HG03066 (cell line): Measurements from ENCODE around the gene LRRK1.

Source experiments
- ATAC-seq: cut with Tn5 transposase; IDR thresholded peaks from one replicate; pipeline ENCODE4 v1.9.1; 2021; ENCODE audit warnings: low read depth; ENCODE audit not compliant: unreplicated experiment

The LRRK1 gene

DNA sequence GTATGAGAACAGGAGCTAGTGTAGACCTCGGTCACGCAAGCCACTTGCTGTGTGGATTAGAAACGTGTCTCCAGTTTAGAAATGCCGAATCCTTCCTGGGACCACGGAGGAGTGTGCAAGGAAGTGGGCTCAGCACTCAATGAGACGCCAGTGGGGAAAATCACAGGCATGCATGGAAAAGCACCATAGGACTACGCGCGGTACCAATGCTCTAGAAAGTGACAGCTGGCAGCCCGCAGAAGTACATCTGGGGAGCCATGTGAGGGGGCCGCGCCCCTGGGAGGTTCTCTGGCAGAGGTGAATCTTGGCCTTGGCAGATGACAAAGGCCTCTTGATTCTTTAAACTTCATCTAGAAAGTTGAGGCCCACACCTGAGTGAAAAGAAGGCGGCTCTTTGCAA is 99.3 kb downstream of the LRRK1 start:
- ATAC-seq, result no peak

DNA sequence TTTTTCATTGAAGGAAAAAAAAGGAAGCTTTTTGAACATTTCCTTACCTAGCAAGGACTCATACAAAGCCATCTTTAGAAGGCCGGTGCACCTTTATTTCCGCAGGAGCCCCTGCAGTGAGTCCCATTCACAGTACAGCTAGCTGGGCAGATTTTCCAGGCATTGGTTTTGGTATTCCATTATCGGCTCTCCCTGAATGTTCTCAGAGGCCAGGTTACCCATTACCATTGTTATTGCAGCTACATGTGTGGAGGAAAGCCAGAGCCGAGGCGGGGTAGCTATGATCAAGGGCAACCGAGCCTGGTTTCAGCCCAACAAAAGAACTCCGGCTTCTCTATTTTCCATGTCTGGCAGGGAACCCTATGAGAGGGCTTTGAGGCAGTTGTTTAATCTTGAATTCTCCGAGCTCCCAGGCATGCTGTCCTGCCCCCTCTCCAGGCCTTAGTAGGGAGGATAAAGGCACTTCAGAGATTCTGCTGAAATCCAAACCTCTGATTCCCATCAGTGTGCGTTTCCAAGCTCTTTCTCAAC is 100.3 kb downstream of the LRRK1 start:
- no peak for ATAC-seq

DNA sequence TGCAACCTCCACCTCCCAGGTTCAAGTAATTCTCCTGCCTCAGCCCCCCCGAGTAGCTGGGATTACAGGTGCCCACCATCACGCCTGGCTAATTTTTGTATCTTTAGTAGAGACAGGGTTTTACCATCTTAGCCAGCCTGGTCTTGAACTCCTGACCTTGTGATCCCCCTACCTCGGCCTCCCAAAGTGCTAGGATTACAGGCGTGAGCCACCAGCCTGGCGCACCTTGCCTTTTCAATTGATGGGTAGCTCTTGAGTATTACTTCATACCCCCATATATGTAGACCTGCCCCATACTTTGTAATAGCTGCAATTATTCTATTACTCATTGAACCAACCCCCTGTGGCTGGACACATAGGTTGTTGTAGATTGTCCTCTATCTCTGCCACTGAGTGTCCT is 101.3 kb downstream of the LRRK1 start:
- ATAC-seq, result no peak

DNA sequence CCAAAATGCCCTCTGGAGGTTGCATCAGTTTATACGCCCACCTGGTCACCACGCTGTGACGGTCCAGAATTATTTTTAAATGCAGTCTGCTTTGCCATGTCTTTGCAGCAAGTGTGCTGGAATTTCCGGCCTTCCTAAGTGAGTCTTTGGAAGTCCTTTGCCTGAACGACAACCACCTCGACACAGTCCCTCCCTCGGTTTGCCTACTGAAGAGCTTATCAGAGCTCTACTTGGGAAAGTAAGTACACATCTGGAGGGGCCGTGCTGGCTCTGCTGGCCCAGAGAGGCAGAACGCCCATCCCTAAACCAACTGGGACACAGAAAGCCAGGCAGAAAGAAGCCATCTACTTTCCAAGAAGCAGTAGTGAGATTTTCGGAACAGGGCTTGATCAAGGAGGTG is 101.8 kb downstream of the LRRK1 start:
- no peak for ATAC-seq

DNA sequence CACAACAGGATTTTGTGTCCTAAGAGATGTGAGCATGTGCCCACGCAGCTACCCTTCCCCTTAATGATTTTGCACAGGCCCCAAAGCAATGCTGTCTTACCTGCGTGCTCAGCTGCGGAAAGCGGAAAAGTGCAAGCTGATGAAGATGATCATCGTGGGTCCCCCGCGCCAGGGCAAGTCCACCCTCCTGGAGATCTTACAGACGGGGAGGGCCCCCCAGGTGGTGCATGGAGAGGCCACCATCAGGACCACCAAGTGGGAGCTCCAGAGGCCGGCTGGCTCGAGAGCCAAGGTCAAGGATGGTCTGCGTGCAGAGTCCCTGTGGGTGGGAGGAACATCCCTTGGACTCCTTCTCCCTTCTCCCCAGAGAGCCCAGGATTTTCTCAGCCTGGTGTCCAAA is 103.1 kb downstream of the LRRK1 start:
- ATAC-seq, result no peak

DNA sequence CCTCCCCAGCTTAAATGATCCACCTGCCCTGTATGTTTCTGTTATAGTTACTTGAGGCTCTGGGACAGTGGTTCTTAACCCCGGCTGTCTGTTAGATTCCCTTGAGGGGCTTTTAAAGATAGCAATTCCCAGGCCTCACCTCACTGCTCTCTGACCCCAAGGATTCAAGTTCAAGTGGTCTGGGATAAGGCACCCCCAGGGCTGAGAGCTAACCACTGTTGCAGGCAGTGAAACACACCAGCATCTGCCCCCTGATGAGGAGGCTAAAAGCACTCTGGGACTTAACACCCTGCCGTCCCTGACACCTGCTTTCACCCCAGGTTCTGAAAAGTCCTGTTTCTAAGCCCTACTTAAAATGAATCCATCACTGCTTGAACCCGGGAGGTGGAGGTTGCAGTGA is 103.7 kb downstream of the LRRK1 start:
- ATAC-seq, result no peak

DNA sequence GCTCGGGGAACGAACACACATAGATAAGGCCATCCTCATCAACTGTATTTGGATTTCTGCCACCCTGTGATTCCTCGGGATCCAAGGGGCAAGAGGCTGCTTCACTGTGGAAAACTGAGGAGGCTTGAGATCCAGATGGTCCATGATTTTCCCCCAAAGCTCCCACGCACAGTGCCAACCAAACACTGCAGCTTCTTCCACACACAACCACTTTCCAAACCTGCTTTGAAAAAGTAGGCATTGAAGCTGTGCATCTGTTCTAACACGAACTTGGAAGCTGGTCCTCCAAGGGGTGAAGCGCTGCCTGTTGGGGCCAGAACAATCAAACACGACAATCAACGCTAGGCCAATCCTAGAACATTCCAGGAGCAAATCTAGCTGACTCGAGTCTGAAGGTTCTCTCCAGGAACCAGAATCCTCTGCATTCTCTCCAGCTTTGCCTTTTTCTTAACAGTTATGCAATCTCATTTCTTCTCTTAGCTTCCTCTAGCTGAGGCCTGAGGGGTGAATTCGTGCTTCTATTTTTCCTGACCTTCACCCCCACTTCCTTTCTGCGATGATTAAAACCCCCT is 104.4 kb downstream of the LRRK1 start:
- ATAC-seq, result no peak

DNA sequence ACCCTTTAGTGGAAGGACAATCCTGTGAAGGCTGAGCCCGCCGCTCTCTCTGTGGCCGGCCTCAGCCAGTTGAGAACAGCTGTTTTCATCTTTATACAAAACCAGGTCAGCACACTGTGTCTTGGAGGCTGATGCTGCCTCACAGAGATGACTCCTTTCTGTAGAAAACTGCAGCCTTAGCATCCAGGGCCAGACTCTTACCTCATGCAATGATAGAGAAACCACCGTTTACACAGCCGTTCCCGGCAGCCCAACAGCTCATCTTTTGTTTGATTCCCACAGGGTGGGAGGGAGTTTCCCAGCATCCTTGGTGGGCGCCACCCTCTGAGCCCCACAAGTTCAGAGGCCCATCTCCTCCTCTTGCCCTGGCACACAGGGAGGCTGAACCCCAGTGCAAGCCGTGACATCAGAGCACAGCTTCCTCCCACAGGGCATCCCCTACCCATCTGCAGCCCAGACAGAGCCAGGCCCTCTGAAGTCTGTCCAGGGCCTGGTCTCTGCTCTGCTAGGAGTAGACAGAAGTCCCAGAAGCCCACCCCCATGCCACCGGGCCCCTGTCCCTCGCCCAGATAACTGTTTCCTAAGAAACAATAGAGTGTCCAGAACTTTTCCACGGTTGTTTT is 105.0 kb downstream of the LRRK1 start:
- ATAC-seq, result no peak

DNA sequence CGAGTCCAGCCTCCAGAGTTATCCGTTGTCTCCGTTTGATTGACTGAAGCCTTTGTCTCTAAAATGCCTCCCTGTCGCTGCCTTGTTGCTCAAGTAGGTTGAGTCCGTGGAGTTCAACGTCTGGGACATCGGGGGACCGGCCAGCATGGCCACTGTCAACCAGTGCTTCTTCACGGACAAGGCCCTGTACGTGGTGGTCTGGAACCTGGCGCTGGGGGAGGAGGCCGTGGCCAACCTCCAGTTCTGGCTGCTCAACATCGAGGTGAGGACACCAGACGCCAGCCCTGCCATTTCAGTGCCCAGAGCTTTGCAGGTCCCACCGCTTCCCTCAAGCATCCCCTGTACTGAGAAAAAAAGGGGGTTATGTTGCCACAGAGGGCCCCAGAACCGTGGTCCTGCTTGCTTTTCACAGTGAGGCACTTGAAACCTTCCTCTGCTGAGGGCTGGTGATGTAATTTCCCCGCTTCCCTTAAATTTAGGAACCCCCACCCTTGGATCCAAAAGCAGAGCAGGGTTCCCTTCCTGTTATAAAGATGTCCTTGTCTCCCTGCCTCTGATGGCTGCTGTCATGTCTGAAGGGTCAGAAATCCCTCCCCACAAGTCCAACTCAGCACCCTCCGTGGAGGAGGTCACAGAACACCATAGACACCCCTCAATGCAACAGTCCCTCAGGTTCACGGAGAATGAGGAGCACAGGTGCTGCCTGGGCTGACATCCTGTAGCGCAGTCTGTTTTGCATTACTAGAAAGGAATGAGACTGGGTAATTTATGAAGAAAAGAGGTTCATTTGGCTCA is 105.7 kb downstream of the LRRK1 start:
- ATAC-seq, result no peak

DNA sequence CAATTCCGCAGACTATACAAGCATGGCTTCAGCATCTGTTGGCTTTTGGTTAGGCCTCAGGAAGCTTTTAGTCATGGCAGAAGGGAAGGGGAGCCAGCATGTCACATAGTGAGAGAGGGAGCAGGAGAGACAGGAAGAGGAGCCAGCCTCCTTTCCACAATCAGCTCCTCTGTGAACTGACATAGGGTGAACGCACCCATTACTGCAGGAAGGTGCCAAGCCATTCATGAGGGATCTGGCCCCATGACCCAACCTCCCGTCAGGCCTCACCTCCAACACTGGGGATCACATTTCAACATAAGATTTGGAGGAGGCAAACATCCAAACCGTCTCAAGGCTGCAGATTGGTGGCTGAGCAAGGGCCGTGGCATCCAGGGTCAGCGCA is 106.3 kb downstream of the LRRK1 start:
- no peak for ATAC-seq

DNA sequence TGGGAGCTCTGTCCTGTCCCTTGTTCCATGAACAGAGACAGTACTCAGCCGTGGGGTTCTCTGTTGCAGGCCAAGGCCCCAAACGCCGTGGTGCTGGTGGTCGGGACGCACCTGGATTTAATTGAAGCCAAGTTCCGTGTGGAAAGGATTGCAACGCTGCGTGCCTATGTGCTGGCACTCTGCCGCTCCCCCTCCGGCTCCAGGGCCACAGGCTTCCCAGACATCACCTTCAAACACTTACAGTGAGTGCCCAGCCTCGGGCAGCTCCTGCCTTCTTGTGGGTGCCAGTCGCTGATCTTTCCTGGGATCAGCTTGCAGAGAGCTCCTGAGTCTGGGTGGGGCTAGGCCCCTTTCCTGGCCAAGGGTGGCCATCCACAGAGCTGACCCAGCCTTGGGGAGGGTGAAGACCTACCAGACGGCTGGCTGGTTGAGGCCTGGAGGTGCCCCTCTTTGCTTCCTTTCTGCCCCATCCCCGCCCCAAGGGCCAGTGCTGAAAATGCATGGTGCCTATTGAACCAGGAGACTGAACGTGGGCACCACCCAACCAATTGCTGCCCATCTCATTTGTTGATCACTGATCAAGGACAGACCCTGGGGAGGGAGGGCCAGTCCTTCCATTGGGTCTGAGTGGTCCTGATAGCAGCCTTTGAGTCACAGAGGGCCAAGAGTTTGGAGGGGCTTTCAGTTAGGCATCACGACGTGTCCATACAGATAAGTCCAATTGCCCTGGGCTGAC is 106.9 kb downstream of the LRRK1 start:
- no peak for ATAC-seq

DNA sequence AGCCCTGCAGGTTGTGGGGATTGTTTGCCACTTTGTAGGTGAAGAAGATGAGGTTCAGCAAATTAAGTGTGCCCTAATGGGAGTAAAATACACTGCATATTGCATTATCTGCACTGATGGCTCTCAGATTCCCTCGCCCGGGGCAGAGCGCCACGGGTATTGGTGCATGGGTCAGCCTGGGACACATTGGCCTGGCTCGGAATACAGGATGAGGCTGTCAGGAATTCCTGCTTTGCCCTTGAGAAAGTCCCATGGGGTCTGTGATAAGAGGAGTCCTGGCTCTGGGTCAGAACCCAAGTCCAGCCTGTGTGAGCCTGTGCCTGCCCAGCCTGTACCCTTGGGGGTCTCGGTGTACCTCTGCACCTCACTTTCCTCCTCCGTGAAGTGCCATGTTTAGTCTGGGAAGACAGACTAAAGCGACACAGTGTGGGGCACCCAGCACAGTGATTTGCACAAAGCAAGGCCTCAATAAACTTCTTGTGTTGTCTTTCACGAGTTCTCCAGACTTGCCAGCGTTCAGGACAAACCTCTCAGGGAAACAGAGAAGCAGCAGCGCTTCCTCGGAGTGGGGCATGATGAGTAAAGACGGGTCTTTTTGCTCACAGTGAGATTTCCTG is 107.6 kb downstream of the LRRK1 start:
- no peak for ATAC-seq

DNA sequence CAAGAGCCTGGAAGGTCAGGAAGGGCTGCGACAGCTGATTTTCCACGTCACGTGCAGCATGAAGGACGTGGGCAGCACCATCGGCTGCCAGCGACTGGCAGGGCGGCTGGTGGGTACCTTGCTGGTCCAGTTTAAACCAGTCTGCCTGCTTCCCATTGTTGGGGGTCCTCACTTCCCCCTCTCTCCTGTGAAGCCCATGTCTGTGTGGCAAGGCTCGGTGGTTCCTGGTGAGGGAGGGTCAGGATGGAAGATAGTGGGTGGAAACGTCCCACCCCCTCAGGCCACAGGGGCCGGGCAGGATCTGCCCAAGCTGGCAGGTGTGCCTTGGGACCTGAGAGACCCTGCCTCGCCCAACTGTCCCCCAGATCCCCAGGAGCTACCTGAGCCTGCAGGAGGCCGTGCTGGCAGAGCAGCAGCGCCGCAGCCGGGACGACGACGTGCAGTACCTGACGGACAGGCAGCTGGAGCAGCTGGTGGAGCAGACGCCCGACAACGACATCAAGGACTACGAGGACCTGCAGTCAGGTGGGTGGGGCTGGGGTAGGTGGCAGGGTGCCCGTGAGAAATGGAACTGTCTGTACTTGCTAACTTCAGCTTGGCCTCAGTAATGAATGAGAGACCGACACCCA is 108.2 kb downstream of the LRRK1 start:
- no peak for ATAC-seq

DNA sequence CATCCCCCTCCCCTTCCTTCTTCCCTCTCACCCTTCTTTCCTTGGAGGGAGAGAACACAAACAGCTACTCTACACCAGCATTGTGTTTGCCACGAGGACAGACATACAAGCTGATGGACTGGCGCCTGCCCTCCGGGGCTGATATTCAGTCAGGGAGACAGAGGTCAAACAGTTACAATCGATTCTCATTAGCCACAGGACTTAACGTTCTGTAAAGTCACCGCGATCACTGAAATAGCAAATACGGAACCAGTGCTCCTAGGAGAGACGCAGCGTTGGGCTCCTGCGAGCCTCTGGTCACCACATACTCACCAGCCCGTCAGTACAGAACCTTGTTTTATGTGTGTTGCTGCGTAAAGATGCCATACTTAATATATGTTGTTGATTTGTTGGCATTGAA is 108.8 kb downstream of the LRRK1 start:
- no peak for ATAC-seq

DNA sequence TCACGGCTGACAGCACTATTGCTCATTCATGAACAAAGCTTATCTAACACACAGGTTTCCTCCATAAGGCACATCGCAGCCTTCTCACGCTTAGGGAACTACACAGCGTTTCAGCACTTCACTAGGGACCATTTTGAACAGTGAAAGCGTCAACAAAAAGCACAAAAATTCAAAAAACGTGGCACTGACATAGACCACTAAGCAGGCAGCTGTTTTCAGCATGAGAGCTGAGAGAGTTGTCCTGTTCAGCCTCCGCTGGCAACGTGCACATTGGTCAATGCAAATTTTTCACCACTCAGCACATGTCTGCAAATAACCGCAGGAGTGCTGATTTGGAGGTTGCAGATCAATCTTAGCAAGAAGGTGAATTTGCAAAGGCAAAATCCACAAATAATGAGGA is 109.2 kb downstream of the LRRK1 start:
- no peak for ATAC-seq

DNA sequence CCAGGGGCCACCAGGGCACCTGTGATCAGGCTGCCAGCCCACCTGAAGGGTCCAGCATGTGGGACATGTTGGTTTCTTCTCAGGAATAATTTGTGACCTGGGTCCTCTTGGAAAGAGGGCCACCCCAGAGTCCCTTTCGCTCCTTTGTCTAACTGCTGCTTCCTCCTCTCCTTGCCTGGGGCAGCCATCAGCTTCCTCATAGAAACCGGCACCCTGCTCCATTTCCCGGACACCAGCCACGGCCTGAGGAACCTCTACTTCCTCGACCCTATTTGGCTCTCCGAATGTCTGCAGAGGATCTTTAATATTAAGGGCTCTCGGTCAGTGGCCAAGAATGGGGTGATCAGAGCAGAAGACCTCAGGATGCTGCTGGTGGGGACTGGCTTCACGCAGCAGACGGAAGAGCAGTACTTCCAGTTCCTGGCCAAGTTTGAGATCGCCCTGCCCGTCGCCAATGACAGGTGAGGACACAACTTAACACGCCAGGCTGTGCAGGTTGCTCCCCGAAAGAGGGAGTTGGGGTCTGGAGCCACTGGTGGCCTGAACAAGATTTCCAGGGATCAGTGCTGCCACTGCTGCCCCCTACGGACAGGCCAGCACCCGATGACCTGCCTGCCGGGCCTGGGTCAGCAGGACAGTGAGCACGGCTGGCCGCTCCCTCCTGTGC is 109.7 kb downstream of the LRRK1 start:
- ATAC-seq, result no peak

DNA sequence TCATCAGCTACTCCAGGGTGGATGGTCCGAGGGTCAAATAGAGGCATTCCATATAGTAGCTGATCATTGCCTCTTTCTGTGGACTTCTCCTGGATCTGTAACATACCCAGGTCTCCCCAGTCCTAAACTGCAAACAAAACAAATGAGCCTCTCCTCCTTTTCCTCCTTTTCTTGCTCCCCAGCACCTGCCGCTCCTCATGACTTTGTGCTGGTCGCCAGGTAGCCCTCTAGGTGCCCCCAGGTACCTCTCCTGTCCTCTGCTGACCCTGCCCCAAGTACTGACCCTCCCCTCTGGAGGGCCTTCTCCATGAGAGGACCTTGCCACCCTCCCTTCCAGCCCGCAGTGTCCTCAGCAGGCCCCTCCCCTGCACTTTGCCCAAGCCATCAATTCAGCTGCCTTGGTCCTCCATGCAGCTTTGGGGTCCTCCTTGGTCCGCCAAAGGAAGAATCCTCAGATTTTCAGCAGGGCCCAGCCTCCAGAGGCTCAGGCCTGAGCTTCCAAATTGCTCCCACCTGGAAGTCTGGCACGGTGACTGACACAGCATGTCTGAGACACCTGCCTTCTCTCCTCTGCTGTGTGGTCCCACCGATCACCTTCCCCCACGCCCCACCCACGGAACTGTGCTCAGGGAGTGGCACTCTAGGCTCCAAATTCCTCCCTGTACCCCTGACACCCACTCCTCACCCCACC is 111.0 kb downstream of the LRRK1 start:
- no peak for ATAC-seq

DNA sequence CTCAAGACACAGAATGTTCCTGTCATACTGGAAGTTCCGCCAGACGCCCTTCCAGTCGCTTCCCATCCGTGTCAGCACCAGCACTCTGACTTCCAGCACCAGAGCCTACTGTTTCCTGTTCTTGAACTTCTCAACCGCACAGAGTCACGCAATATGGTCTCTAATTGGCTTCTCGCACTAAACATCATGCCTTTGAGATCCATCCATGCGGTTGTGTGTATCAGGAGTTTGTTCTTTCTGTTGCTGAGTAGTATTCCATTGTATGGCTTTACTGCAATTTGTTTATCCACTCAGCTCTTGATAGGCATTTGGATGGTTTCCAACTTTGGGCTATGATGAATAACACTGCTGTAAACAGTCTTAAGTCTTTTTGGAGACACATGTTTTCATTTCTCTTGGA is 112.1 kb downstream of the LRRK1 start:
- no peak for ATAC-seq

DNA sequence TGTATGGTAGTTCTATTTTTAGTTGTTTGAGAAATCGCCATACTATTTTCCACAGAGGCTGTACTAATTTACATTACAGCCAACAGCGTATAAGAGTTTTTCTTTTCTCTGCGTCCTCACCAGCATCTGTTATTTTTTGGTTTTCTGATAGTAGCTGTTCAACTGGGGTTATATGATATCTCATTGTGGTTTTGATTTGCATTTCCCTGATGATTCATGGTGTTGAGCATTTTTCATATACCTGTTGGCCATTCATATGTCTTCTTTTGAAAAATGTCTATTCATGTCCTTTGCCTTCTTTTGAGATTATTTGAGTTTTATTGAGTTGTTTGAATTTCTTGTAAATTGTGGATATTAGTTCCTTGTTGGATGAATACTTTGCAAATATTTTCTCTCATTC is 114.6 kb downstream of the LRRK1 start:
- no peak for ATAC-seq
